Activated B cell treated with CpG ODN at 0.5 μM for 24 hours (primary cell): Measurements from ENCODE around the gene SESN2. TPM values are rescaled to one million over a fixed set of nuclear protein-coding genes. Genes with fewer than 3 reads are reported as not detected.

Experiments
- ATAC-seq: fragments of 200-7000 bp; cut with Tn5 transposase; one replicate; pipeline ENCODE4 v1.10.0; 2021; ENCODE audit warnings: low read depth, mild to moderate bottlenecking, moderate library complexity
- CTCF ChIA-PET: fragments of 350-600 bp; sonication (Branson Sonifier 250); formaldehyde crosslinking; loops from one replicate; lab custom pipeline; 2021; ENCODE audit warnings: antibody characterized with exemption; lab: Charles Lee
- POLR2A ChIA-PET: fragments of 350-600 bp; sonication (Branson Sonifier 250); formaldehyde crosslinking; loops from one replicate; lab custom pipeline; 2021; ENCODE audit warnings: antibody characterized with exemption; lab: Charles Lee
- DNase-seq: peaks from one replicate; pipeline ENCODE4 v3.0.0; 2022
- H3K27ac Mint-ChIP-seq: one replicate; pipeline ENCODE4 v1.8.0; 2020; ENCODE audit warnings: mixed read lengths
- H3K27me3 Mint-ChIP-seq: one replicate; pipeline ENCODE4 v1.8.0; 2021; ENCODE audit warnings: mixed read lengths
- H3K36me3 Mint-ChIP-seq: one replicate; pipeline ENCODE4 v1.8.0; 2021; ENCODE audit warnings: low read depth, mixed read lengths
- H3K4me1 Mint-ChIP-seq: one replicate; pipeline ENCODE4 v1.8.0; 2021; ENCODE audit warnings: mixed read lengths
- H3K4me3 Mint-ChIP-seq: one replicate; pipeline ENCODE4 v1.8.0; 2020; ENCODE audit warnings: mild to moderate bottlenecking, mixed read lengths
- H3K9me3 Mint-ChIP-seq: one replicate; pipeline ENCODE4 v1.8.0; 2020; ENCODE audit warnings: mixed read lengths
- CTCF ChIP-seq: fragments of 200-600 bp; IDR thresholded peaks from one replicate; pipeline ENCODE4 v1.8.0; 2022; ENCODE audit warnings: antibody characterized with exemption, mild to moderate bottlenecking
- intact Hi-C: fragments of 100-400 bp; cut with micrococcal nuclease; formaldehyde crosslinking; loops from one replicate; pipeline ENCODE4 v1.15.1; 2024
- total RNA-seq: library from RNA; stranded (reverse); gene quantifications from 2 replicates; pipeline ENCODE4 v1.2.3, GENCODE V29; 2022

Gene SESN2
- 19.5 and 19.8 TPM in 2 replicates for total RNA-seq

- POLR2A ChIA-PET, result interaction anchor here (0.6 to 5.1 kb wide), 15 partner anchors 10 to 389 kb away, joined by 3 to 79 read pairs (median 6); partner anchors contain the start of genes ATP5IF1, DNAJC8, MED18 and PHACTR4
- CTCF ChIA-PET, result interaction anchor here (0.9 to 1.5 kb wide), 2 partner anchors 11 to 100 kb away, joined by 3 to 4 read pairs; no protein-coding TSS in a partner anchor
- Mint-ChIP-seq H3K9me3 (no peaks in the 10 kb centered on the region), H3K27me3 (peaks cover 6% of the 10 kb centered on the region), H3K4me1 (peaks cover 23% of the 10 kb centered on the region), H3K27ac (peak within 1 kb of the TSS; percentile 79), H3K4me3 (peak within 1 kb of the TSS; percentile 82), H3K36me3 (no peaks in the 10 kb centered on the region)
- DNase-seq, result peak; percentile 99
- peak; percentile 98 for ATAC-seq
- no peak for TF ChIP-seq CTCF
- intact Hi-C loops, result loop anchor here (1.0 to 2.0 kb wide), 5 partner anchors 11 to 384 kb away; partner anchors contain the start of genes MED18 and TAF12
Measured at GRCh38 chr1:28259252-28259933, at the start of gene SESN2. SESN2 (plus strand) TSS chr1:28259518; CDS start chr1:28259848, 330 bp downstream.

- Mint-ChIP-seq H3K4me1 (peaks cover 2% of the 10 kb centered on the region), H3K27ac (no peak overlapping the region), H3K9me3 (no peaks in the 10 kb centered on the region), H3K4me3 (no peak overlapping the region), H3K27me3 (no peaks in the 10 kb centered on the region), H3K36me3 (peaks cover 62% of the 10 kb centered on the region)
- ChIA-PET POLR2A (interaction anchor here (0.6 to 3.9 kb wide), 4 partner anchors 39 to 352 kb away, joined by 3 to 22 read pairs (median 4); partner anchors contain the start of gene EYA3), CTCF (interaction anchor here (0.7 to 12.2 kb wide), 18 partner anchors 17 to 353 kb away, joined by 3 to 236 read pairs (median 5); partner anchors contain the start of genes ATP5IF1, EYA3 and PTAFR)
- no peak for ATAC-seq
- no peak for TF ChIP-seq CTCF
- intact Hi-C loops, result loop anchor here (1.0 kb wide), 2 partner anchors 118 to 351 kb away; no protein-coding TSS in a partner anchor
- DNase-seq, result no peak
Measured at GRCh38 chr1:28209700-28210099, 49.6 kb upstream of the SESN2 start.

GRCh38 chr1:28213315-28213714 lies 46.0 kb upstream of the SESN2 start:
- Mint-ChIP-seq H3K4me3 (no peak overlapping the region), H3K27me3 (no peaks in the 10 kb centered on the region), H3K4me1 (peaks cover 2% of the 10 kb centered on the region), H3K9me3 (no peaks in the 10 kb centered on the region), H3K27ac (no peak overlapping the region), H3K36me3 (peaks cover 60% of the 10 kb centered on the region)
- no peak for DNase-seq
- ChIA-PET POLR2A (interaction anchor here (0.6 to 1.5 kb wide), 4 partner anchors 18 to 828 kb away, joined by 3 to 5 read pairs (median 4); partner anchors contain the start of gene EYA3), CTCF (interaction anchor here (0.9 to 12.2 kb wide), 2 partner anchors 30 to 123 kb away, joined by 3 to 236 read pairs; partner anchors contain the start of gene EYA3)
- no peak for ATAC-seq
- intact Hi-C loops, result no loop called here
- TF ChIP-seq CTCF, result no peak

GRCh38 chr1:28229089-28229488 lies 30.2 kb upstream of the SESN2 start:
- intact Hi-C loops, result no loop called here
- Mint-ChIP-seq H3K27me3 (no peaks in the 10 kb centered on the region), H3K27ac (no peak overlapping the region), H3K4me3 (no peak overlapping the region), H3K36me3 (peaks cover 52% of the 10 kb centered on the region), H3K9me3 (no peaks in the 10 kb centered on the region), H3K4me1 (peaks cover 32% of the 10 kb centered on the region)
- ChIA-PET CTCF (no interaction called here), POLR2A (no interaction called here)
- ATAC-seq, result no peak
- TF ChIP-seq CTCF, result no peak
- no peak for DNase-seq

GRCh38 chr1:28229996-28230395 lies 29.3 kb upstream of the SESN2 start:
- Mint-ChIP-seq H3K27ac (no peak overlapping the region), H3K9me3 (no peaks in the 10 kb centered on the region), H3K4me3 (no peak overlapping the region), H3K4me1 (peaks cover 34% of the 10 kb centered on the region), H3K27me3 (no peaks in the 10 kb centered on the region), H3K36me3 (peaks cover 44% of the 10 kb centered on the region)
- no peak for TF ChIP-seq CTCF
- ATAC-seq (no peak), DNase-seq (no peak)
- intact Hi-C loops, result no loop called here
- ChIA-PET CTCF (no interaction called here), POLR2A (no interaction called here)
